SJSA1 (cell line): ENCODE results near the gene CCDC136. TPM values are rescaled to one million over a fixed set of nuclear protein-coding genes. Genes with fewer than 3 reads are reported as not detected.

Experiments
- DNase-seq, 2 experiments: peaks; one replicate each; pipeline ENCODE4 v3.0.0-alpha.2; 2015 to 2020; ENCODE audit warnings: low spot score in 2 of 2, low read depth in 1 of 2
- H3K27ac ChIP-seq: fragments of 250-450 bp; sonication (Bioruptor Pico); 2 replicates; pipeline ENCODE4 v1.5.1; 2020; ENCODE audit warnings: mild to moderate bottlenecking, moderate library complexity
- H3K27me3 ChIP-seq: fragments of 250-450 bp; sonication (Bioruptor Pico); replicated peaks from 2 replicates; pipeline ENCODE4 v1.5.1; 2020; ENCODE audit warnings: mild to moderate bottlenecking, moderate library complexity
- H3K36me3 ChIP-seq: fragments of 250-450 bp; sonication (Bioruptor Pico); 2 replicates; pipeline ENCODE4 v1.5.1; 2020; ENCODE audit warnings: mild to moderate bottlenecking
- H3K4me1 ChIP-seq: fragments of 250-450 bp; sonication (Bioruptor Pico); replicated peaks from 2 replicates; pipeline ENCODE4 v1.6.1; 2021; ENCODE audit warnings: mild to moderate bottlenecking
- H3K4me3 ChIP-seq: fragments of 250-450 bp; sonication (Bioruptor Pico); 2 replicates; pipeline ENCODE4 v1.5.1; 2020; ENCODE audit warnings: mild to moderate bottlenecking
- H3K9me3 ChIP-seq: fragments of 250-450 bp; sonication (Bioruptor Pico); replicated peaks from 2 replicates; pipeline ENCODE4 v1.5.1; 2020; ENCODE audit warnings: mild to moderate bottlenecking
- total RNA-seq: library from RNA; depleted of rRNA; stranded (reverse); fragments of >200 nt; shearing (Covaris generic); gene quantifications from 2 replicates; pipeline ENCODE4 v1.2.3, GENCODE V29; 2014

Gene CCDC136
- total RNA-seq, 1 experiment from 2014 or later: 1.8 TPM

- Histone ChIP-seq H3K27ac (peak overlapping the region; percentile 45), H3K4me3 (no peak overlapping the region), H3K9me3 (no peaks in the 10 kb centered on the region), H3K27me3 (no peaks in the 10 kb centered on the region), H3K36me3 (peaks cover 4% of the 10 kb centered on the region; the same call in 1 of the 2 replicates), H3K4me1 (peaks cover 48% of the 10 kb centered on the region)
- peak; percentile 66 to 78 for DNase-seq
Observed at GRCh38 chr7:128827248-128827958, 35.6 kb downstream of the CCDC136 start.

- peak; percentile 56 to 77 for DNase-seq
- no peaks in the 10 kb centered on the region for H3K27me3 ChIP-seq
- no peaks in the 10 kb centered on the region for H3K9me3 ChIP-seq
- peaks cover 55% of the 10 kb centered on the region for H3K4me1 ChIP-seq
- H3K27ac ChIP-seq: peak overlapping the region; percentile 45
- no peak overlapping the region for H3K4me3 ChIP-seq
- H3K36me3 ChIP-seq: peaks cover 10% of the 10 kb centered on the region
Observed at GRCh38 chr7:128827971-128828711, 36.4 kb downstream of the CCDC136 start.

GRCh38 chr7:128829391-128830166 lies 37.8 kb downstream of the CCDC136 start:
- H3K36me3 ChIP-seq: peaks cover 15% of the 10 kb centered on the region
- H3K27ac ChIP-seq: peak overlapping the region; percentile 56
- DNase-seq: peak in 1 of 2 experiments; percentile 70
- peak overlapping the region; percentile 73 for H3K4me3 ChIP-seq
- peaks cover 66% of the 10 kb centered on the region for H3K4me1 ChIP-seq
- H3K9me3 ChIP-seq: no peaks in the 10 kb centered on the region
- H3K27me3 ChIP-seq: no peaks in the 10 kb centered on the region

GRCh38 chr7:128830231-128831177 lies 38.7 kb downstream of the CCDC136 start, which contains the start of gene FLNC:
Gene FLNC (plus strand): TSS chr7:128830406. CDS start chr7:128830638, 232 bp downstream.
- Histone ChIP-seq H3K36me3 (peaks cover 24% of the 10 kb centered on the region), H3K9me3 (no peaks in the 10 kb centered on the region), H3K4me1 (peaks cover 66% of the 10 kb centered on the region), H3K27me3 (no peaks in the 10 kb centered on the region), H3K27ac (peak within 1 kb of the TSS; percentile 63), H3K4me3 (peak within 1 kb of the TSS; percentile 73)
- DNase-seq: peak; percentile 63 to 73

- Histone ChIP-seq H3K4me1 (peaks cover 66% of the 10 kb centered on the region), H3K4me3 (peak overlapping the region; percentile 73), H3K27me3 (no peaks in the 10 kb centered on the region), H3K9me3 (no peaks in the 10 kb centered on the region), H3K27ac (no peak overlapping the region), H3K36me3 (peaks cover 33% of the 10 kb centered on the region)
- DNase-seq: peak in 1 of 2 experiments; percentile 65
Observed at GRCh38 chr7:128831178-128831993, 39.6 kb downstream of the CCDC136 start.

- peak overlapping the region; percentile 73 for H3K4me3 ChIP-seq
- H3K4me1 ChIP-seq: peaks cover 63% of the 10 kb centered on the region
- no peaks in the 10 kb centered on the region for H3K27me3 ChIP-seq
- peak overlapping the region; percentile 42 for H3K27ac ChIP-seq
- peaks cover 39% of the 10 kb centered on the region for H3K36me3 ChIP-seq
- DNase-seq: peak in 1 of 2 experiments; percentile 17
- no peaks in the 10 kb centered on the region for H3K9me3 ChIP-seq
Observed at GRCh38 chr7:128831994-128832879, 40.5 kb downstream of the CCDC136 start.

GRCh38 chr7:128832880-128833147 lies 41.0 kb downstream of the CCDC136 start:
- no peaks in the 10 kb centered on the region for H3K27me3 ChIP-seq
- no peak for DNase-seq
- peaks cover 57% of the 10 kb centered on the region for H3K4me1 ChIP-seq
- H3K27ac ChIP-seq: peak overlapping the region; percentile 42
- peaks cover 45% of the 10 kb centered on the region for H3K36me3 ChIP-seq
- peak overlapping the region; percentile 73 for H3K4me3 ChIP-seq
- H3K9me3 ChIP-seq: no peaks in the 10 kb centered on the region

- Histone ChIP-seq H3K9me3 (no peaks in the 10 kb centered on the region), H3K27ac (peak overlapping the region; percentile 42), H3K4me3 (peak overlapping the region; percentile 73; the same call in 1 of the 2 replicates), H3K27me3 (no peaks in the 10 kb centered on the region), H3K4me1 (peaks cover 51% of the 10 kb centered on the region), H3K36me3 (peaks cover 50% of the 10 kb centered on the region)
- DNase-seq: peak; percentile 57 to 84
Observed at GRCh38 chr7:128833148-128833945, 41.6 kb downstream of the CCDC136 start.

GRCh38 chr7:128833946-128834325 lies 42.2 kb downstream of the CCDC136 start:
- Histone ChIP-seq H3K27me3 (no peaks in the 10 kb centered on the region), H3K27ac (peak overlapping the region; percentile 38; the same call in 1 of the 2 replicates), H3K9me3 (no peaks in the 10 kb centered on the region), H3K36me3 (peaks cover 56% of the 10 kb centered on the region), H3K4me1 (peaks cover 46% of the 10 kb centered on the region), H3K4me3 (no peak overlapping the region)
- DNase-seq: no peak

- Histone ChIP-seq H3K9me3 (no peaks in the 10 kb centered on the region), H3K4me3 (no peak overlapping the region), H3K4me1 (peaks cover 35% of the 10 kb centered on the region), H3K27me3 (no peaks in the 10 kb centered on the region), H3K27ac (no peak overlapping the region), H3K36me3 (peaks cover 69% of the 10 kb centered on the region)
- peak in 1 of 2 experiments; percentile 37 for DNase-seq
Observed at GRCh38 chr7:128835231-128835751, 43.5 kb downstream of the CCDC136 start.
